Endothelial cell (in vitro differentiated cells): Measurements from ENCODE around the gene PLEKHA7. TPM values are rescaled to one million over a fixed set of nuclear protein-coding genes. Genes with fewer than 3 reads are reported as not detected.

Experiments
- DNase-seq: peaks from one replicate; pipeline ENCODE4 v3.0.0; 2021; ENCODE audit warnings: low spot score
- H3K27ac Mint-ChIP-seq: one replicate; pipeline ENCODE4 v1.8.0; 2021; ENCODE audit warnings: mixed read lengths, inconsistent platforms; ENCODE audit not compliant: unreplicated experiment
- H3K27me3 Mint-ChIP-seq: one replicate; pipeline ENCODE4 v1.8.0; 2021; ENCODE audit warnings: mild to moderate bottlenecking, moderate library complexity, mixed read lengths, inconsistent platforms; ENCODE audit not compliant: unreplicated experiment
- H3K36me3 Mint-ChIP-seq: one replicate; pipeline ENCODE4 v1.8.0; 2021; ENCODE audit warnings: mild to moderate bottlenecking, low read depth, mixed read lengths, inconsistent platforms; ENCODE audit not compliant: unreplicated experiment
- H3K4me1 Mint-ChIP-seq: one replicate; pipeline ENCODE4 v1.8.0; 2021; ENCODE audit warnings: mild to moderate bottlenecking, mixed read lengths, inconsistent platforms; ENCODE audit not compliant: unreplicated experiment
- H3K4me3 Mint-ChIP-seq: one replicate; pipeline ENCODE4 v1.8.0; 2021; ENCODE audit warnings: mild to moderate bottlenecking, mixed read lengths, inconsistent platforms; ENCODE audit not compliant: unreplicated experiment
- H3K9me3 Mint-ChIP-seq: one replicate; pipeline ENCODE4 v1.8.0; 2021; ENCODE audit warnings: mixed read lengths, inconsistent platforms; ENCODE audit not compliant: unreplicated experiment
- CTCF ChIP-seq: fragments of 200-600 bp; sonication (generic); IDR thresholded peaks from one replicate; pipeline ENCODE4 v1.5.0; 2021; ENCODE audit warnings: antibody characterized with exemption; ENCODE audit not compliant: unreplicated experiment
- total RNA-seq: library from RNA; stranded (reverse); fragmentation: NEBNext Ultra II Directional; extraction: Animal tissue kit (Norgen Biotek cat#: 25700); gene quantifications from one replicate; pipeline ENCODE4 v1.2.1, GENCODE V29; 2021; ENCODE audit not compliant: unreplicated experiment

Gene PLEKHA7
- total RNA-seq, 1 donor from 2014 or later = 8.2 TPM

GRCh38 chr11:17020831-17021230 lies 6.6 kb upstream of the PLEKHA7 start:
- Mint-ChIP-seq H3K4me3 (no peak overlapping the region), H3K27me3 (peaks cover 2% of the 10 kb centered on the region)

GRCh38 chr11:17019232-17019631 lies 5.0 kb upstream of the PLEKHA7 start:
- Mint-ChIP-seq H3K27ac (no peak overlapping the region), H3K36me3 (no peaks in the 10 kb centered on the region), H3K4me3 (no peak overlapping the region), H3K9me3 (no peaks in the 10 kb centered on the region), H3K27me3 (peaks cover 5% of the 10 kb centered on the region), H3K4me1 (peaks cover 4% of the 10 kb centered on the region)
- TF ChIP-seq CTCF = no peak
- no peak for DNase-seq

More at GRCh38 chr11:17020831-17021230, 6.6 kb upstream of the PLEKHA7 start:
- no peaks in the 10 kb centered on the region for H3K4me1 Mint-ChIP-seq
- no peaks in the 10 kb centered on the region for H3K9me3 Mint-ChIP-seq
- H3K27ac Mint-ChIP-seq = no peak overlapping the region
- DNase-seq = no peak
- no peak for TF ChIP-seq CTCF
- H3K36me3 Mint-ChIP-seq = no peaks in the 10 kb centered on the region

- no peak overlapping the region for H3K27ac Mint-ChIP-seq
- H3K9me3 Mint-ChIP-seq = no peaks in the 10 kb centered on the region
- peaks cover 4% of the 10 kb centered on the region for H3K4me1 Mint-ChIP-seq
- peaks cover 5% of the 10 kb centered on the region for H3K27me3 Mint-ChIP-seq
- no peak overlapping the region for H3K4me3 Mint-ChIP-seq
- TF ChIP-seq CTCF = no peak
- no peaks in the 10 kb centered on the region for H3K36me3 Mint-ChIP-seq
- no peak for DNase-seq
These were observed 1.5 kb upstream of the PLEKHA7 start for GRCh38 chr11:17015627-17016126.

GRCh38 chr11:17014833-17015626 lies 816 bp upstream of the PLEKHA7 start:
- H3K4me3 Mint-ChIP-seq = peak overlapping the region; percentile 96
- no peaks in the 10 kb centered on the region for H3K36me3 Mint-ChIP-seq
- no peak overlapping the region for H3K27ac Mint-ChIP-seq
- DNase-seq = peak; percentile 44
- TF ChIP-seq CTCF = peak; percentile 28
- no peaks in the 10 kb centered on the region for H3K9me3 Mint-ChIP-seq
- peaks cover 4% of the 10 kb centered on the region for H3K4me1 Mint-ChIP-seq
- H3K27me3 Mint-ChIP-seq = peaks cover 5% of the 10 kb centered on the region
